Esophagus squamous epithelium (tissue), 4 donors: ENCODE results near the gene SCN1A.

Experiments used
- CTCF ChIP-seq, 6 experiments: fragments of 450-650 bp in 4 of 6; fragments of 200-600 bp in 2 of 6; sonication (generic) in 2 of 6; IDR thresholded peaks; one replicate each; pipeline ENCODE4 v1.5.1; 2016 to 2019; ENCODE audit warnings: antibody characterized with exemption in 6 of 6, mild to moderate bottlenecking in 4 of 6, moderate library complexity in 4 of 6
- POLR2A ChIP-seq, 4 donors: fragments of 450-650 bp; IDR thresholded peaks; one replicate each; pipeline ENCODE4 v1.6.1; 2017; ENCODE audit warnings: antibody characterized with exemption in 4 of 4, mild to moderate bottlenecking in 4 of 4, moderate library complexity in 3 of 4

GRCh38 chr2:165967746-165968145, 160.1 kb downstream of the SCN1A start:
- no peak for TF ChIP-seq CTCF (IDR thresholded peaks at IDR 0.05)
- TF ChIP-seq POLR2A (IDR thresholded peaks at IDR 0.05), result no peak
